ENCODE measurements around the gene PPDPF.

GRCh38 chr20:63529180-63529860, 8.8 kb downstream of the PPDPF start:
- TF ChIP-seq POLR2A (IDR thresholded peaks at IDR 0.05; ENCODE audit: extremely low read depth, insufficient read length) (no peak), CTCF (IDR thresholded peaks at IDR 0.05; ENCODE audit: low read depth, low read length) (no peak), MYC (IDR thresholded peaks at IDR 0.05; ENCODE audit: low read depth, low read length) (no peak)
